HG02943 (cell line): ENCODE measurements around the gene NAA10.

ENCODE experiments used
- ATAC-seq: cut with Tn5 transposase; IDR thresholded peaks from one replicate; pipeline ENCODE4 v1.9.1; 2021; ENCODE audit warnings: mild to moderate bottlenecking, low read depth, moderate library complexity; ENCODE audit not compliant: unreplicated experiment

The NAA10 gene

GRCh38 chrX:153950127-153950526, 15.3 kb upstream of the NAA10 start:
- ATAC-seq = no peak

- no peak for ATAC-seq
Observed at GRCh38 chrX:153948847-153949805, 14.3 kb upstream of the NAA10 start.

- ATAC-seq = no peak
Observed at GRCh38 chrX:153948002-153948466, 13.2 kb upstream of the NAA10 start.

- ATAC-seq = peak; percentile 77
Observed at GRCh38 chrX:153947009-153947769, 12.4 kb upstream of the NAA10 start.

GRCh38 chrX:153945956-153946943, 11.4 kb upstream of the NAA10 start:
- ATAC-seq = no peak

GRCh38 chrX:153944800-153945150, 9.9 kb upstream of the NAA10 start:
- no peak for ATAC-seq

- ATAC-seq = no peak
Observed at GRCh38 chrX:153944140-153944799, 9.4 kb upstream of the NAA10 start, which contains the start of gene RENBP. TSS of gene RENBP (minus strand) at chrX:153944643. CDS start at chrX:153944610, 33 bp downstream.

- no peak for ATAC-seq
Observed at GRCh38 chrX:153941336-153942252, 6.8 kb upstream of the NAA10 start.

- no peak for ATAC-seq
Observed at GRCh38 chrX:153939573-153939972, 4.7 kb upstream of the NAA10 start.

- ATAC-seq = no peak
Observed at GRCh38 chrX:153938226-153938786, 3.5 kb upstream of the NAA10 start.

GRCh38 chrX:153937056-153937455, 2.2 kb upstream of the NAA10 start:
- no peak for ATAC-seq

- no peak for ATAC-seq
Observed at GRCh38 chrX:153935326-153935851, 552 bp upstream of the NAA10 start.

- no peak for ATAC-seq
Observed at GRCh38 chrX:153934148-153934761, 582 bp downstream of the NAA10 start.

GRCh38 chrX:153933748-153934147, 1.1 kb downstream of the NAA10 start:
- no peak for ATAC-seq

- ATAC-seq = no peak
Observed at GRCh38 chrX:153932220-153932915, 2.5 kb downstream of the NAA10 start.

GRCh38 chrX:153931748-153932147, 3.1 kb downstream of the NAA10 start:
- no peak for ATAC-seq

- ATAC-seq = no peak
Observed at GRCh38 chrX:153931151-153931550, 3.7 kb downstream of the NAA10 start.
